ENCODE measurements around the gene TTYH2. TPM values are rescaled to one million over a fixed set of nuclear protein-coding genes. Genes with fewer than 3 reads are reported as not detected.
"Not testable (repeated sequence)": the region's sequence is repeated elsewhere in the genome, so short reads cannot be mapped to it uniquely, and the experiment has no call there.

Gene TTYH2
- polyA plus RNA-seq, 1 of the 3 experiments (the other 2 are of a cell fraction) = 16.1 TPM

GRCh38 chr17:74262601-74263000 lies 49.2 kb downstream of the TTYH2 start (continued):
- TF ChIP-seq FOXJ3 (CRISPR knock-in tag; IDR thresholded peaks at IDR 0.05) = no peak
- no peak for TF ChIP-seq YY1 (IDR thresholded peaks at IDR 0.05; ENCODE audit: low read depth)

- DNase-seq; H3F3A ChIP-seq (replicated peaks; ENCODE audit: insufficient read depth); H3K27ac ChIP-seq (ENCODE audit: low read depth in 2 of 2, low read length in 1 of 2); H3K79me2 ChIP-seq (ENCODE audit: insufficient read depth); H3K9me2 ChIP-seq; H3K9ac ChIP-seq; H3K9me3 ChIP-seq; H2AFZ ChIP-seq (ENCODE audit: low read depth); H3K4me3 ChIP-seq (ENCODE audit: low read depth in 2 of 2, low read length in 1 of 2); H3K4me2 ChIP-seq; POLR2A ChIA-PET; H3K4me1 ChIP-seq (ENCODE audit: control insufficient read depth in 1 of 2, insufficient read depth in 2 of 2, low read depth in 1 of 2, low read length in 1 of 2); H4K20me1 ChIP-seq (ENCODE audit: insufficient read depth); H3K27me3 ChIP-seq (ENCODE audit: insufficient read depth); H3K36me3 ChIP-seq (replicated peaks in 1 of 2; ENCODE audit: control insufficient read depth in 1 of 2, insufficient read depth in 2 of 2, low read length in 1 of 2): not testable (repeated sequence)
- CTCF ChIA-PET = interaction anchor here (0.7 to 1.4 kb wide), 2 partner anchors 9 to 15 kb away, joined by 3 read pairs; no protein-coding TSS in a partner anchor
- WGBS (ENCODE audit: low lambda C conversion rate) = 44% methylated on average over 4 of the region's 4 CpGs
These were observed 53.7 kb downstream of the TTYH2 start for GRCh38 chr17:74267054-74267453.

- no peak for DNase-seq
- 40% methylated on average over 7 of the region's 7 CpGs for WGBS (ENCODE audit: low lambda C conversion rate)
- CTCF ChIA-PET = interaction anchor here (0.7 to 1.4 kb wide), 2 partner anchors 9 to 15 kb away, joined by 3 read pairs; no protein-coding TSS in a partner anchor
These were observed 54.2 kb downstream of the TTYH2 start for GRCh38 chr17:74267579-74267978.

GRCh38 chr17:74267987-74268499 lies 54.7 kb downstream of the TTYH2 start:
- no peaks in the 10 kb centered on the region for H3K9me2 ChIP-seq
- POLR2A ChIA-PET = interaction anchor here (0.6 kb wide), 1 partner anchor 574 kb away, joined by 4 read pairs; no protein-coding TSS in a partner anchor
- H3K4me1 ChIP-seq (ENCODE audit: control insufficient read depth in 1 of 2, insufficient read depth in 2 of 2, low read depth in 1 of 2, low read length in 1 of 2) = no peaks in the 10 kb centered on the region
- no peaks in the 10 kb centered on the region for H3K27me3 ChIP-seq (ENCODE audit: insufficient read depth)
- H2AFZ ChIP-seq (ENCODE audit: low read depth) = no peak overlapping the region
- DNase-seq = no peak
- CTCF ChIA-PET = interaction anchor here (0.7 to 1.4 kb wide), 2 partner anchors 10 to 16 kb away, joined by 3 read pairs; no protein-coding TSS in a partner anchor
- no peak overlapping the region for H3K27ac ChIP-seq (ENCODE audit: low read depth in 2 of 2, low read length in 1 of 2)
- no peaks in the 10 kb centered on the region for H3F3A ChIP-seq (replicated peaks; ENCODE audit: insufficient read depth)
- 61% methylated on average over 17 of the region's 17 CpGs for WGBS (ENCODE audit: low lambda C conversion rate)
- TF ChIP-seq RFX5 (IDR thresholded peaks at IDR 0.05; ENCODE audit: low read length) (no peak), SIN3A (IDR thresholded peaks at IDR 0.05; ENCODE audit: borderline replicate concordance, low read depth, low read length) (no peak), RCOR1 (IDR thresholded peaks at IDR 0.05; ENCODE audit: low read length) (no peak), GATA2 (CRISPR knock-in tag; IDR thresholded peaks at IDR 0.05) (no peak), FOXM1 (IDR thresholded peaks at IDR 0.05; ENCODE audit: low read depth) (no peak), POLR2AphosphoS5 (IDR thresholded peaks at IDR 0.05; ENCODE audit: low read depth, low read length) (no peak)
- no peak overlapping the region for H3K4me2 ChIP-seq
- H3K9me3 ChIP-seq = no peaks in the 10 kb centered on the region
- no peaks in the 10 kb centered on the region for H3K79me2 ChIP-seq (ENCODE audit: insufficient read depth)
- H3K9ac ChIP-seq = no peak overlapping the region
- H4K20me1 ChIP-seq (ENCODE audit: insufficient read depth) = no peaks in the 10 kb centered on the region
- H3K36me3 ChIP-seq (replicated peaks in 1 of 2; ENCODE audit: control insufficient read depth in 1 of 2, insufficient read depth in 2 of 2, low read length in 1 of 2) = no peaks in the 10 kb centered on the region
- H3K4me3 ChIP-seq (ENCODE audit: low read depth in 2 of 2, low read length in 1 of 2) = no peak overlapping the region

More at GRCh38 chr17:74267579-74267978, 54.2 kb downstream of the TTYH2 start:
- Histone ChIP-seq H3K27ac (ENCODE audit: low read depth in 2 of 2, low read length in 1 of 2) (no peak overlapping the region), H3F3A (replicated peaks; ENCODE audit: insufficient read depth) (no peaks in the 10 kb centered on the region), H3K4me2 (no peak overlapping the region), H3K9ac (no peak overlapping the region), H4K20me1 (ENCODE audit: insufficient read depth) (no peaks in the 10 kb centered on the region), H3K9me2 (no peaks in the 10 kb centered on the region), H3K79me2 (ENCODE audit: insufficient read depth) (no peaks in the 10 kb centered on the region), H3K27me3 (ENCODE audit: insufficient read depth) (no peaks in the 10 kb centered on the region), H3K4me3 (ENCODE audit: low read depth in 2 of 2, low read length in 1 of 2) (no peak overlapping the region), H3K36me3 (replicated peaks in 1 of 2; ENCODE audit: control insufficient read depth in 1 of 2, insufficient read depth in 2 of 2, low read length in 1 of 2) (no peaks in the 10 kb centered on the region), H3K9me3 (no peaks in the 10 kb centered on the region), H2AFZ (ENCODE audit: low read depth) (no peak overlapping the region), H3K4me1 (ENCODE audit: control insufficient read depth in 1 of 2, insufficient read depth in 2 of 2, low read depth in 1 of 2, low read length in 1 of 2) (no peaks in the 10 kb centered on the region)
- TF ChIP-seq MEF2A (IDR thresholded peaks at IDR 0.05; ENCODE audit: borderline replicate concordance, low read depth) (no peak), YY1 (IDR thresholded peaks at IDR 0.05; ENCODE audit: low read depth) (no peak), TCF12 (IDR thresholded peaks at IDR 0.05) (no peak), NRF1 (IDR thresholded peaks at IDR 0.05; ENCODE audit: low read depth, low read length) (no peak)
- POLR2A ChIA-PET = no interaction called here

Data from SK-N-SH (cell line).